HG02943 (cell line): ENCODE results near the gene DYRK1B.

ENCODE experiments used
- ATAC-seq: cut with Tn5 transposase; IDR thresholded peaks from one replicate; pipeline ENCODE4 v1.9.1; 2021; ENCODE audit warnings: mild to moderate bottlenecking, low read depth, moderate library complexity; ENCODE audit not compliant: unreplicated experiment

Gene DYRK1B

DNA sequence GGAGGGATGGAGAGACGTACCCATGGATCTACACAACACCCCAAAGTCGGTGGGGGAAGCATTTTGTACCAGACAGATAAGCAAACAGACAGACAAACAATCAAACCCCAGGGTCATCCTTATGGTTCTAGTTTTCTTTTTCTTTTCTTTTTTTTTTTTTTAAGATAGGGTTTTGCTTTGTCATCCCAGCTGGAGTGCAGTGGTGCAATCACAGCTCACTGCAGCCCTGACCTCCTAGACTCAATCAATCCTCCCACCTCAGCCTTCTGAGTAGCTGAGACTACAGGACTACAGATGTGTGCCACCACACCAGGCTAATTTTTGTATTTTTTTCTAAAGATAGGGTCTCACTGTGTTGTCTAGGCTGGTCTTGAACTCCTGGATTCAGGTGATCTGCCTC, 30.2 kb upstream of the DYRK1B start:
- no peak for ATAC-seq

DNA sequence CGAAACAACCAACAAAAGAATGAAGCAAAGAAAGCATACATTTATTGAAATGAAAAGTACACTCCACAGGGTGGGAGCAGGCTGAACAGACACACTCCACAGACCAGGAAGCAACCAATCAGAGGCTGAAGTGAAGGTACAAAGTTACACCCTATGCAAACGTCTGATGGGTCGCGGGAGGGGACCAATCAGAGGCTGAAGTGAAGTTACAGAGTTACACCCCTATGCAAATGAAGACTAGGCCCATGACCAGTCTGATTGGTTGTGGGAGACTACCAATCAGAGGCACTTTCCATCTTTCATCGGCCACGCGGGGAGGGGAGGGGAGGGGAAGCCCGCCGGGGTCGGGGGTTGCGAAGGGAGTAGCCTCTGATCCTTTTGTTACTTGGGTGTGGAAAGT, 24.6 kb upstream of the DYRK1B start:
- no peak for ATAC-seq

DNA sequence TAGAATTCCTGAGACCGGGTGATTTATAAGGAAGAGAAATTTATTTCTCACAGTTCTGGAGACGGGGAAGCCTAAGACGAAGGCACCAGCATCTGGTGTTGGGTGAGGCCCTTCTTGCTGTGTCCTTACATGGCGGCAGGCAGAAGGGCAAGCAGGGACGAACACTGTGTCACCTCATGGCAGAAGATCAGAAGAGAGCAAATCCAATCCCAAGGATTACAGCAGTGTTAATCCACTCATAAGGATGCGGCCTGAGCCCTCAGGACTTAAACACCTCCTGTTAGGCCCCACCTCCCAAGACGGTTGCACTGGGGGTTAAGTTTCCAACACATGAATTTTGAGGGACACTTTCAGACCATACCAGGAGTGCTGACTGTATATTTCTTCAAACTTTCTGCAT, 18.9 kb upstream of the DYRK1B start:
- no peak for ATAC-seq

GRCh38 chr19:39850892-39851291, 16.9 kb upstream of the DYRK1B start:
- ATAC-seq = no peak

GRCh38 chr19:39848392-39848791, 14.4 kb upstream of the DYRK1B start:
- ATAC-seq = no peak

- ATAC-seq = no peak
Measured at GRCh38 chr19:39847525-39847924, 13.6 kb upstream of the DYRK1B start.

DNA sequence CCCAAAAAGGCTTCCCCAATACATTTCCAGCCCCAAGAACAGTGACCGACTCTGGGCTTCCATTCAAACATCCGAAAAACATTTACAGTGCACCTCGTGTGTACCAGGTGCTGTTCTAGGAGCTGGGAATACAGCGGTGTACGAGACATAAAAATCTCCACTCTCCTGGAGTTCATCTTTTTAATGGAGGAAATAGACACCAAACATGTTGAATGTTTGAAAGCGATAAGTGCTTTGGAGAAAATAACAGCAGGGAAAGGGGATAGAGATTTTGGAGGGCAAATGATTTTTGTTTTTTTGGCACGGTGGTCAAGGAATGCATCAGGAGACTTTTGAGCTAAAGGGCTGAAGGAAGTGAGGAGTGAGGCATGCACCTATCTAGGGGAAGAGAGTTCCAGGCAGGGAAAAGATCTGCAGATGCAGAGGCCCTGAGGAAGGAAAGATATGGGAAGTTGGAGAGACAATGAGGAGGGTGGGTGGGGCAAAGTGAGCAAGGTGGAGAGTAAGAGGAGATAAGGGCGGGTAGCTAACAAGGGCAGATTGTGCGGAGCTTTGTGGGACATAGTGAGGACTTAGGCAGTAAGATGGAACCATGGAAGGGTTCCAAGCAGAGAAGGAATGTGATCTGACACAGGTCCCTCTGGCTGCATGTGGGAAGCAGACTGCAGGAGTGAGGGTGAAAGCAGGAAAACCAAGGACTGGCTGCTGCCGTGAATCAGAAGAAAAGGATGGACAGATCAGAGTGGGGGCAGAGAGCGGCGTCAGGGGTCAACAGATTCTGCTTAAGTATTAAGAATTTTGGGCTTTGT, 12.9 kb upstream of the DYRK1B start:
- ATAC-seq = no peak

DNA sequence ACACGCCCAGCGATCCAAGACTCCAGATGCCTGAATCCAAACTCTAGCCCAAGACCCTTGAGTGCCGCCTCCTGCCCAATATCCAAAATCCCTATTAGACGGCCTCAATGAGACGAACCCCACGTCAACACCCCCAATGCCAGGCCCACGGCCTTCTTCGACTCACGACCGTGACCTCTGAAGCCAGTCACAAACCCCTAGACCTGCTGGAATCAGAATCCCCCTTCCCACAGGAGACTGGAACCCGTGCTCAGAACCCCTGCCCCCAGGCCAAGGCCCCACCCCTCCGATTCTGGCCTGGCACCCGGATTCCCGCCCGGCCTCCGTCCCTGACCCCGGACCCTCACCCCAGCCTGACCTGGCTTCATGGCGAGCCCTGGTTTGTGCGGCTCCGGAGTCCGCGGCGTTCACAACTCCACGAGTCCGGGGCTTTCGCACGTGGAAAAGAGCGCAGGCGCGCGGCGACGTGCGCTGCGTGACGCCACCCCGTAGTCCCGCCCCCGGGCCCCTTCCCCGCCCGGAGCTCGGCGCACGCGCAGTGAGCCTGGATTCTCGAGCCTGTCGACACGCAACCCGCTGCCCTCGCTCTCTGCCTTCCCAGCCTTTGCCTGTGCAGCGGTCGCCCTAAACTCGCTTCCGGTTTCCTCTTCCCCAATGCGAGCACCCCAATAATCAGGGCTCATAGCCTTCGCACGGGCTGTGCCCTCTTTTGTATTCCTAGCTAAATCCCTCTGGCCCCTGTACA, 12.1 kb upstream of the DYRK1B start, which contains the start of gene FBL:
TSS of gene FBL (minus strand) at position 447 of the 745 bp plus-strand sequence. CDS start at position 368, 79 bp downstream.
- peak; percentile 81 for ATAC-seq

GRCh38 chr19:39845584-39845932, 11.6 kb upstream of the DYRK1B start:
- ATAC-seq = no peak

DNA sequence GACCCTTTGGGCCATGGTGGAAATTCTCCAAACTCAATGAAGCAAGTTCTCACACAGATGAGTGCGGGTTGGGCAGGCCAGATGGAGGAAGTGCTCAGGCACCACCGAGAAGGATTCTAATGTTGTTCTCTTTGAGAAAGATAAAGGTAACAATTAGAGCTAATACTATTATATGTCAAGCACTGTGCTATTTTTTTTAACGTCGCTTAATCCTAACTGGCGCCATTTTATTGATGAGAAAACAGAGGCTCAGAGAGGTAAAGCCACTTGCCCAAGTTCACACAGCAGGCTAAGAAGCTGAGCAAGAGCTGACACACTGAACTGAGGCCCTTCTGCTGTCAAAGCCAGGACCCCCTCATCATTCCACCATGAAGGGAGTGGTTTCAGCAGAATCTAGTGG, 11.2 kb upstream of the DYRK1B start:
- ATAC-seq = no peak

- ATAC-seq = no peak
Measured at GRCh38 chr19:39843919-39844793, 10.2 kb upstream of the DYRK1B start.

DNA sequence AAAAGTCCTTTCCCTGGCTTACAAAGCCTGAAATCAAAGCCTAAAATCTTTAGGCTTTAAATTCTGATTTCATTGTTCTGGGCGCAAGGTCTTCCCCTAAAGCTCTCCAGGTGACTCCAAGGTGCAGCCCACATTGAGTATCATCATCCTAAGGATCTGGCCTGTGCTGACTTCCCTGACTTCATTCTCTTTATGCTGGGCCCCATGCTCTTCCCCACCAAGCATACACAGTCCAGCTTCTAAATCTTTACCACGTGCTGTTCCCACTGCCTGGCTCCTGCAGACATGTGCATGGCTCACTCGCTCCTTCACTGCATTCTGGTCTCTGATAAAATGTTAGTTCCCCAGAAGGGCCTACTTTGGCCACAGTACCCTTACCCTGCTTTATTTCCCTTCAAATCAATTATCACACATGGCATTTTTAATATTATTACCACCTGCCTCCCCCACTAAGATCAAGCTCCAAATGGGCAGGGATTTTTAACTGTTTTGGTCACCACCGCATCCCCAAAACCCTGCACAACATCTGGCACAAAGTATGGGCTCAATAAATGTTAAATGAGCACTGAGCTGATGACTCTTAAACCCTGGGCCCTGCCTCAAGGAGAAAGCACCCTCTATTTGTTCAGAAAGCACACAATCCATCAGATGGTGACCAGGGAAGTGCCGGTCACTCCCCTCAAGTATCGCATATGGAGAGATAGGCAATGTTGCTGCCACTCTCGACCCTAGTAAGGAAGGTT, 8.9 kb upstream of the DYRK1B start:
- no peak for ATAC-seq

DNA sequence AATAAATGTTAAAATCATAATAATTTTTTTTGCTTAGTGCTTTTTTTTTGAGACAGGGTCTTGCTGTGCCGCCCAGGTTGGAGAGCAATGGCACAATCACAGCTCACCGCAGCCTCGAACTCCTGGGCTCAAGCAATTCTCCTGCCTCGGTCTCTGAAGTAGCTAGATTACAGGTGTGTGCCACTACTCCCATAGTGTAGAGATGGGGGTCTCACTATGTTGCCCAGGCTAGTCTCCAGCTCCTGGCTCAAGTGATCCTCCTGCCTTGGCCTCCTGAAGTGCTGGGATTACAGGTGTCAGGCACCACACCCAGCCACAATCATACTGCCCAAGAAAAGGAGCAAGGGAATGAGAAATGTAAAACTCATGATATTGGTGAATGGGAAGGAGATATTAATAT, 7.1 kb upstream of the DYRK1B start:
- no peak for ATAC-seq

GRCh38 chr19:39840492-39840891, 6.5 kb upstream of the DYRK1B start:
- ATAC-seq = no peak

DNA sequence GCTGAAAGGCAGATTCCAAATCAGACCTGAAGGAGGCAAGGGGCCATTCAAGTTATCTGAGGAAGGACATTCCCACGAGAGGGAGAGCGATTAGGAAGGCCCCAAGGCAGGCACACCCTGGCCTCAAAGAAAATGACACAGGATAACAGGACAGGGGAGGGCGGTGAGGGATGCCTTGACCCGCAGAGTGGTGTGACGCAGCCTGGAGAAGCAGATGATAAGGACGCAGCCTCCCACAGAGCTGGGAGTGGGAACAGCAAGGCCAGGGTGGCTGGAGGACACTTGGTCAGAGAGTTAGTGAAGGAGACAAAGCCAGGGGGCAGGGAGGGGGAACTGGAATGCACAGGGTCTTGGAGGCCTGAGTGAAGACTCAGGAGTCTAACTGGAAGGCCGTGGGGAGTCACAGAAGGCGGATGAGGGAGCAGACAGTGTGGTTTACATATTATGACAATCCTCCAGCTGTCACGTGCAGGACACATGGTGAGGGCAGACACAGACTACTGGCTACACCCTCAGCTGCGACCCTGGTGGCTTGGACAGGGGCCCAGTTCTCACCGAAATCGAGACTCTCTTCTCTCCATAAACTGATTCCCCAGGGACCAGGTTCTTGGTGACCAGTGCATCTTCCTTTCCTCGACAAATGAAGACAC, 5.8 kb upstream of the DYRK1B start:
- ATAC-seq = no peak

DNA sequence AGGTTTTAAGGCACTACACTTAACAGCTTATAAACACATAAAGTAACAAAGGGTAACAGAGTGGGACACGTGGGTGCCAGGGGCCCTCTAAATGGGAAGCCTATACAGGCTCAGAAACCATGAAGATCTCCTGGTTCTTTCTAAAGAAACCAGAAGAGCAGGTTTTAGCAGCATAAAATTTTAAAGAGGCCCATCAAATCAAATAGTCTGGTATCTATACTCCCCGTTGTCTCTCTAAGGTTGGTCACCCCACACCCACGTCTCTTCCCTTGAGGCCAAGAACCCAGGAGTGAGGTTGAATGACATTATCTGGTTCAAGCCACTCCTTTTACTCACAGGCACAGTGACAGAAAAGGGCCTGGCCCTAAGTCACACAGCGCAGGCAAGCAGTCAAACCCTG, 4.6 kb upstream of the DYRK1B start:
- no peak for ATAC-seq

DNA sequence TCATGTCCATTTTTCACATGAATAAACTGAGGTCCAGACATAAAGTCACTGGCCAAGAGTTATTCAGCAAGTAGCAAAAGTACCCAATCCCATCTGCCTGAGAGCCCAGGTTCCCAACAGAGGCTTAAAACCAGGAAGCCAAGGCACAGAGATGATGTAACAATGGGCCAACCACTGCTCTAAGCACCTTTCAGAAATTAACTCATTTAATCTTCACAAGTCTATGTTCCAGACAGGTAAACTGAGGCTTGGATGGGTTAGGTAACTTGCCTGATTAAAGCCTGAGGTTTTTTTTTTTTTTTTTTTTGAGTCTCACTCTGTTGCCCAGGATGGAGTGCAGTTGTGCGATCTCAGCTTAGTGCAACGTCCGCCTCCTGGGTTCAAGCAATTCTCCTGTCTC, 4.0 kb upstream of the DYRK1B start:
- ATAC-seq = no peak

- ATAC-seq = no peak
Measured at GRCh38 chr19:39834287-39834841, 402 bp upstream of the DYRK1B start.

GRCh38 chr19:39833160-39833463, 850 bp downstream of the DYRK1B start:
- no peak for ATAC-seq
